Mesendoderm (in vitro differentiated cells): ENCODE results near the gene LIN7B.
"Not testable (repeated sequence)": the region's sequence is repeated elsewhere in the genome, so short reads cannot be mapped to it uniquely, and the experiment has no call there.

Source experiments
- DNase-seq: peaks from one replicate; pipeline ENCODE4 v3.0.0; 2013
- H2AK5ac ChIP-seq: 2 replicates; pipeline ENCODE4 v1.6.1; 2013; ENCODE audit warnings: low read length, inconsistent platforms
- H2BK120ac ChIP-seq: 2 replicates; pipeline ENCODE4 v1.6.1; 2013; ENCODE audit warnings: low read depth, mild to moderate bottlenecking, low read length, moderate library complexity, mixed read lengths
- H2BK15ac ChIP-seq: replicated peaks from 2 replicates; pipeline ENCODE4 v1.6.1; 2013; ENCODE audit warnings: low read depth, mild to moderate bottlenecking, moderate library complexity
- H2BK5ac ChIP-seq: 2 replicates; pipeline ENCODE4 v1.6.1; 2013; ENCODE audit warnings: low read length, inconsistent platforms
- H3K18ac ChIP-seq: 2 replicates; pipeline ENCODE4 v1.6.1; 2013; ENCODE audit warnings: mild to moderate bottlenecking, low read length, mixed read lengths
- H3K23ac ChIP-seq: one replicate; pipeline ENCODE4 v1.6.1; 2013; ENCODE audit warnings: low read length
- H3K27ac ChIP-seq: 2 replicates; pipeline ENCODE4 v1.5.1; 2013; ENCODE audit warnings: low read depth, mild to moderate bottlenecking, inconsistent platforms, low read length, moderate library complexity
- H3K27me3 ChIP-seq: 2 replicates; pipeline ENCODE4 v1.6.1; 2013; ENCODE audit warnings: low read length, control low read depth, mild to moderate bottlenecking, inconsistent platforms; ENCODE audit not compliant: insufficient read depth, poor library complexity
- H3K36me3 ChIP-seq: 2 replicates; pipeline ENCODE4 v1.6.1; 2013; ENCODE audit warnings: low read length, inconsistent platforms; ENCODE audit not compliant: control insufficient read depth, insufficient read depth
- H3K4ac ChIP-seq: one replicate; pipeline ENCODE4 v1.6.1; 2013; ENCODE audit warnings: low read depth, mild to moderate bottlenecking, low read length, moderate library complexity
- H3K4me1 ChIP-seq: 2 replicates; pipeline ENCODE4 v1.6.1; 2013; ENCODE audit warnings: low read depth, low read length, inconsistent platforms; ENCODE audit not compliant: control insufficient read depth
- H3K4me2 ChIP-seq: 2 replicates; pipeline ENCODE4 v1.6.1; 2013; ENCODE audit warnings: low read length
- H3K4me3 ChIP-seq: 2 replicates; pipeline ENCODE4 v1.5.1; 2013; ENCODE audit warnings: mild to moderate bottlenecking, low read length
- H3K56ac ChIP-seq: one replicate; pipeline ENCODE4 v1.6.1; 2013; ENCODE audit warnings: low read length
- H3K79me1 ChIP-seq: 2 replicates; pipeline ENCODE4 v1.6.1; 2013; ENCODE audit warnings: low read length, inconsistent platforms
- H3K79me2 ChIP-seq: 2 replicates; pipeline ENCODE4 v1.6.1; 2013; ENCODE audit warnings: mild to moderate bottlenecking, low read length; ENCODE audit not compliant: control insufficient read depth, insufficient read depth
- H3K9ac ChIP-seq: 2 replicates; pipeline ENCODE4 v1.6.1; 2013; ENCODE audit warnings: low read length, inconsistent platforms
- H4K5ac ChIP-seq: one replicate; pipeline ENCODE4 v1.6.1; 2013; ENCODE audit warnings: low read length
- H4K8ac ChIP-seq: one replicate; pipeline ENCODE4 v1.6.1; 2013; ENCODE audit warnings: low read depth, mild to moderate bottlenecking, control low read depth, low read length, moderate library complexity
- WGBS: extraction: QIAGEN DNeasy Blood & Tissue Kit; methylation state at CpG from one replicate; pipeline ENCODE4 v1.1.7; 2013; ENCODE audit warnings: low lambda C conversion rate, missing lambda C conversion rate; ENCODE audit not compliant: insufficient coverage; ENCODE audit errors: extremely low coverage; 5-methylcytosine and 5-hydroxymethylcytosine counted together

The LIN7B gene

DNA sequence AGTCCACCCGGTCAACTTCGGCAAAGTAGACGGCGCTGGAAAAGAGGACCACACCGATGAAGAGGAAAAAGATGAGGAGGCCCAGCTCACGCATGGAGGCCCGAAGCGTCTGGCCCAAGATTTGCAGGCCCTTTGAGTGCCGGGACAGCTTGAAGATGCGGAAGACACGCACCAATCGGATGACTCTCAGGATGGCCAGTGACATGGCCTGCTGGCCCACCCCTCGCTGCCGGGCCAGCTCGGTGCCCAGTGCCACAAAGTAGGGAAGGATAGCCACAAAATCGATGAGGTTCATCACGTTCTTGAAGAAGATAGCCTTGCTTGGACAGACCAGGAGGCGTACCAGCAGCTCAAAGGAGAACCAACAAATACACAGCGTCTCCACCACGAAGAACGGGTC is 43.8 kb upstream of the LIN7B start:
- Histone ChIP-seq H3K79me2 (no peaks in the 10 kb centered on the region), H3K36me3 (no peaks in the 10 kb centered on the region), H3K27ac (no peak overlapping the region), H3K4me2 (no peak overlapping the region), H3K79me1 (no peaks in the 10 kb centered on the region), H2BK120ac (no peak overlapping the region), H3K4ac (no peak overlapping the region), H3K4me3 (no peak overlapping the region), H3K4me1 (peaks cover 2% of the 10 kb centered on the region), H3K18ac (no peak overlapping the region), H2BK15ac (no peak overlapping the region), H3K23ac (no peak overlapping the region), H4K8ac (no peak overlapping the region), H3K56ac (no peak overlapping the region), H2BK5ac (no peak overlapping the region), H3K27me3 (peaks cover 11% of the 10 kb centered on the region), H3K9ac (no peak overlapping the region), H4K5ac (no peak overlapping the region), H2AK5ac (no peak overlapping the region)
- no peak for DNase-seq
- WGBS: no CpG with 5 or more reads among the region's 21 CpGs

DNA sequence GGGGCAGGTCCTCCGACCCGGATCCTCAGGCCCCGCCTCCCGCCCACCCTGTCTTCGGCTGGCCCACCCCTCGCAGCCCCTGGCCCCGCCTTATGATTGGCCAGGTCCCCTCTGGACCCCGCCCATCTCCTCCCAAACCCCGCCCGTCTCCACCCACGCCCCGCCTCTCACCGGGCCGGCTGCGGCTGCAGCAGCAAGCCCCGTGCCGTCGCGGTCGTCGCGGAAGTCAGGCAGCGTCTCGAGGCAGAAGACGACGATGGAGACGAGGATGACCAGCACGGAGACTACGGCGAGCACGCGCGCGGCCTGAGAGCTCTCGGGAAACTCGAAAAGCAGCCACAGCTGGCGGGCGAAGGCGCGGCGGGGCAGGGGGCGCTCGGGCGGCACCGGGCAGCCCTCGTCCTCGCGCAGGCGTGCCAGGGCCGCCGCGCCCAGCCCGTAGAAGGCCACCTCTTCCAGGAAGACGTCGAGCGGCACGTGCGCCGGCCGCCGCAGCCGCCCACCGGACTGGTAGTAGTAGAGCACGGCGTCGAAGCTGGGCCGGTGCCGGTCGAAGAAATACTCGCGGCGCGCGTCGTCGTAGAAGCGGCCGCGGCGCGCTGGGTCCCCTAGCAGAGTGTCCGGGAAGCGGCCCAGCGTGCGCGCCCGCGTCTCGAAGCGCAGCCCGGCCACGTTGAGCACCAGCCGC is 42.2 kb upstream of the LIN7B start:
- H3K23ac ChIP-seq: no peak overlapping the region
- H3K36me3 ChIP-seq: no peaks in the 10 kb centered on the region
- H3K9ac ChIP-seq: no peak overlapping the region
- no peaks in the 10 kb centered on the region for H3K4me1 ChIP-seq
- H4K5ac ChIP-seq: no peak overlapping the region
- no CpG with 5 or more reads among the region's 93 CpGs for WGBS
- no peak overlapping the region for H2BK15ac ChIP-seq
- DNase-seq: peak; percentile 64
- H3K4ac ChIP-seq: no peak overlapping the region
- H3K56ac ChIP-seq: peak overlapping the region; percentile 50
- no peaks in the 10 kb centered on the region for H3K79me1 ChIP-seq
- no peak overlapping the region for H2BK120ac ChIP-seq
- H2BK5ac ChIP-seq: no peak overlapping the region
- peaks cover 11% of the 10 kb centered on the region for H3K27me3 ChIP-seq
- H3K27ac ChIP-seq: no peak overlapping the region
- H3K18ac ChIP-seq: no peak overlapping the region
- no peaks in the 10 kb centered on the region for H3K79me2 ChIP-seq
- H3K4me3 ChIP-seq: no peak overlapping the region
- H4K8ac ChIP-seq: no peak overlapping the region
- no peak overlapping the region for H3K4me2 ChIP-seq
- H2AK5ac ChIP-seq: no peak overlapping the region

DNA sequence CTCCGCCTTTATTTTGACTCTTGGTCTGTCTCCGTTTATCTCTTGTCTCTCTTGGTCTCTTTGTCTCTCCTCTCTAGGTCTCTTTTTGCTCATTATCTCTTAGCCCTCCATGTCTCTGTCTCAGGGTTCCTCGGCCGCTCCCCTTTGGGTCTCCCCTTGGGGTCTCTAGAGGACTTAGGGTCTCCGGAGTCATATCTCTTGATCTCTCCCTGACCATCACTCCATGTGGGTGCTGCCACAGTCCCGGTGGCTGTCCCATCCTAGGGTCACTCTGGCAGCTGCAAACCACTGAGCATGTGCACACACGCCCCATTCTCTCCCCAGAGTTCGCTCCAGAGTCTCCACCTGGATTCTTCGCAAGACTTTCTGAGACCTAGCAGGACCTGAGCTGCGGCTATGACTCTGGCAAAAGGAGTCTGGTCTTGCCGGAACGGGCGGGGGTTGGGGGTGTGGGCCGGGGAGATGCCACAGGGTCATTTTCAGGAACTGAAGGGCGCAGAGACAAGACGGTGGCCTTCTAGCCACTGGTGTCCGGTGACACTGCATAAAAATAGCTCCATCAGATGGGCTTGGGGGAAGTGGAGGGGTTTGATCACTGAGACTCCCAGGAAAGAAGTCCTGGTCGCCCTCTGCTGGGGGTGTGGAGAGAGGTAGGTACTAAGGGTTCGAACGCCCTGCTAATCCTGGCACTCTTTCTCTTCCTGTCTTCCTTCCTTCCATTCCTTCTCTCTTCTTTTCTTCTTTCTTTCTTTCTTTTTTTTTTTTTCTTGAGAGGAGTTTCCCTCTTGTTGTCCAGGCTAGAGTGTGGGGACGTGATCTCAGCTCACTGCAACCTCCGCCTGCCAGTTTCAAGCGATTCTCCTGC is 40.4 kb upstream of the LIN7B start:
- Histone ChIP-seq H3K23ac (no peak overlapping the region), H3K4ac (no peak overlapping the region), H3K36me3 (no peaks in the 10 kb centered on the region), H3K9ac (no peak overlapping the region), H2BK15ac (no peak overlapping the region), H3K4me1 (no peaks in the 10 kb centered on the region), H4K8ac (no peak overlapping the region), H2BK120ac (no peak overlapping the region), H3K27ac (no peak overlapping the region), H2AK5ac (no peak overlapping the region), H4K5ac (no peak overlapping the region), H3K4me3 (no peak overlapping the region), H3K56ac (no peak overlapping the region), H3K79me1 (no peaks in the 10 kb centered on the region), H3K79me2 (no peaks in the 10 kb centered on the region), H3K18ac (no peak overlapping the region), H3K27me3 (peaks cover 11% of the 10 kb centered on the region), H3K4me2 (no peak overlapping the region), H2BK5ac (no peak overlapping the region)
- peak; percentile 66 for DNase-seq
- WGBS: no CpG with 5 or more reads among the region's 23 CpGs

DNA sequence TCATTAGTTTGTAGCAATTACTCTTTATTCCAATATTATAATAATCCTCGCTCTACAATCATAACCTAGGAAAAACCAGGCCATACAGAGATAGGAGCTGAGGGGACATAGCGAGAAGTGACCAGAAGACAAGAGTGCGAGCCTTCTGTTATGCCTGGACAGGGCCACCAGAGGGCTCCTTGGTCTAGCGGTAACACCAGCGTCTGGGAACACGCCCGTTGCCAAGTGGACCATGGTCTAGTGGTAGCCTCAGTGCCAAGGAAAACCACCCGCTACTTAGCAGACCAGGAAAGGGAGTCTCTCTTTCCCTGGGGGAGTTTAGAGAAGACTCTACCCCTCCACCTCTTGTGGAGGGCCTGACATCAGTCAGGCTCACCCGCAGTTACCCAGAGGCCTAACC is 39.3 kb upstream of the LIN7B start:
- not testable (repeated sequence) for H3K4ac ChIP-seq, H4K5ac ChIP-seq, H2BK120ac ChIP-seq, H3K4me3 ChIP-seq, H3K36me3 ChIP-seq, H2AK5ac ChIP-seq, H3K27ac ChIP-seq, H3K23ac ChIP-seq, H3K56ac ChIP-seq, H3K4me1 ChIP-seq, H3K79me1 ChIP-seq, H3K18ac ChIP-seq, H4K8ac ChIP-seq, H3K4me2 ChIP-seq, H2BK5ac ChIP-seq, H2BK15ac ChIP-seq, H3K9ac ChIP-seq, H3K79me2 ChIP-seq, H3K27me3 ChIP-seq
- DNase-seq: peak; percentile 42
- no CpG with 5 or more reads among the region's 9 CpGs for WGBS

DNA sequence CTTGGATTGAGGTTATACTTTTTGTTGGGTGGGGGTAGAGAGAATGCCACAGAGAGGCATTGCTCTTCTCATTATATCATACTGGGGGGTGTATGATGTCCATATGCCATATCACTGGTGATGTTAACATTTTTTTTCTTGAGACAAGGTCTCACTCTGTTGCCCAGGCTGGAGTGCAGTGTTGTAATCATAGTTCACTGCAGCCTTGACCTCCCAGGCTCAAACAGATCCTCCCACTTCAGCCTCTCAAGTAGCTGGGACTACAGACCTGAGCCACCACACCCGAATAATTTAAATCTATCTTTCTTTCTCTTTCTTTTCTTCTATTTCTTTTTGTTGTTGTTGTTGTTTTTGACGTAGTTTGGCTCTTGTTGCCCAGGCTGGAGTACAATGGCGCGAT is 33.8 kb upstream of the LIN7B start:
- Histone ChIP-seq H3K56ac (no peak overlapping the region), H2BK120ac (no peak overlapping the region), H2AK5ac (no peak overlapping the region), H3K79me1 (no peaks in the 10 kb centered on the region), H2BK15ac (no peak overlapping the region), H3K4ac (no peak overlapping the region), H4K5ac (no peak overlapping the region), H3K27me3 (no peaks in the 10 kb centered on the region), H3K27ac (no peak overlapping the region), H3K18ac (no peak overlapping the region), H3K9ac (no peak overlapping the region), H2BK5ac (no peak overlapping the region), H3K4me2 (no peak overlapping the region), H3K4me1 (no peaks in the 10 kb centered on the region), H3K4me3 (no peak overlapping the region), H3K23ac (no peak overlapping the region), H3K79me2 (peaks cover under 1% of the 10 kb centered on the region), H4K8ac (no peak overlapping the region), H3K36me3 (no peaks in the 10 kb centered on the region)
- no CpG with 5 or more reads among the region's 4 CpGs for WGBS
- DNase-seq: no peak
